Keratinocyte (primary cell): Measurements from ENCODE around the gene EPB41. TPM values are rescaled to one million over a fixed set of nuclear protein-coding genes. Genes with fewer than 3 reads are reported as not detected.
A peak's percentile ranks its signal among the peaks of the same experiment; 100 is the strongest.

Source experiments
- DNase-seq: peaks from one replicate; pipeline ENCODE4 v3.0.0-alpha.2; 2011; ENCODE audit warnings: low read depth, missing footprints, low spot score
- FAIRE-seq: peaks from 2 replicates; lab custom pipeline; 2011; peaks lifted over from hg19 to GRCh38; lab: Jason Lieb, UNC
- H2AFZ ChIP-seq: 2 replicates; pipeline ENCODE4 v1.6.0; 2012; ENCODE audit warnings: low read length, control low read depth, inconsistent platforms; ENCODE audit not compliant: control insufficient read depth
- H3K27ac ChIP-seq: 2 replicates; pipeline ENCODE4 v1.5.1; 2011; ENCODE audit warnings: low read length; ENCODE audit not compliant: control insufficient read depth, insufficient read depth
- H3K27me3 ChIP-seq: 3 replicates; pipeline ENCODE4 v1.6.0; 2011; ENCODE audit warnings: low read length; ENCODE audit not compliant: control insufficient read depth, insufficient read depth; ENCODE audit errors: extremely low read depth
- H3K36me3 ChIP-seq, 2 experiments: 2 replicates in 1 of 2; 3 replicates in 1 of 2; pipeline ENCODE4 v1.5.1; 2011; ENCODE audit warnings: low read length in 2 of 2, mild to moderate bottlenecking in 1 of 2; ENCODE audit not compliant: control insufficient read depth in 2 of 2, insufficient read depth in 2 of 2; ENCODE audit errors: extremely low read depth in 1 of 2
- H3K4me1 ChIP-seq: 3 replicates; pipeline ENCODE4 v1.5.1; 2011; ENCODE audit warnings: low read length; ENCODE audit not compliant: control insufficient read depth, insufficient read depth; ENCODE audit errors: extremely low read depth
- H3K4me2 ChIP-seq: 3 replicates; pipeline ENCODE4 v1.6.0; 2011; ENCODE audit warnings: low read depth, low read length; ENCODE audit not compliant: control insufficient read depth, insufficient read depth; ENCODE audit errors: extremely low read depth
- H3K4me3 ChIP-seq, 3 experiments: fragments of 200-600 bp in 1 of 3; sonication (generic) in 1 of 3; 2 replicates in 2 of 3; 3 replicates in 1 of 3; pipeline ENCODE4 v1.5.1; 2011 to 2016; ENCODE audit warnings: low read length in 3 of 3, mild to moderate bottlenecking in 3 of 3, control low read depth in 2 of 3, inconsistent platforms in 1 of 3, low read depth in 1 of 3, mixed read lengths in 1 of 3, mixed run types in 1 of 3, moderate library complexity in 1 of 3; ENCODE audit not compliant: control insufficient read depth in 2 of 3, insufficient read depth in 2 of 3; ENCODE audit errors: extremely low read depth in 1 of 3
- H3K79me2 ChIP-seq: 2 replicates; pipeline ENCODE4 v1.6.0; 2012; ENCODE audit warnings: low read length; ENCODE audit not compliant: control insufficient read depth, insufficient read depth
- H3K9ac ChIP-seq: 3 replicates; pipeline ENCODE4 v1.6.0; 2011; ENCODE audit warnings: low read length; ENCODE audit not compliant: control insufficient read depth, insufficient read depth; ENCODE audit errors: extremely low read depth
- H3K9me1 ChIP-seq: 3 replicates; pipeline ENCODE4 v1.6.0; 2011; ENCODE audit warnings: low read length; ENCODE audit not compliant: control insufficient read depth, insufficient read depth; ENCODE audit errors: extremely low read depth
- H3K9me3 ChIP-seq: 2 replicates; pipeline ENCODE4 v1.5.1; 2012; ENCODE audit warnings: low read depth, low read length; ENCODE audit not compliant: control insufficient read depth
- H4K20me1 ChIP-seq: 3 replicates; pipeline ENCODE4 v1.6.0; 2011; ENCODE audit warnings: low read length; ENCODE audit not compliant: control insufficient read depth, insufficient read depth; ENCODE audit errors: extremely low read depth
- EZH2 ChIP-seq: IDR thresholded peaks from one replicate; pipeline ENCODE4 v1.6.1; 2012; ENCODE audit warnings: inconsistent platforms, mild to moderate bottlenecking, low read length, moderate library complexity
- dilution Hi-C: fragments of 300-500 bp; cut with MboI; formaldehyde crosslinking; loops from one replicate; pipeline ENCODE4 v1.7.0; 2020; ENCODE audit warnings: low sequenced_read_pairs; ENCODE audit not compliant: extremely low pct_ligation_motif_present
- polyA plus RNA-seq, 5 experiments: library from polyadenylated mRNA; depleted of rRNA in 3 of 5; stranded (reverse) in 3 of 5; stranded (forward) in 1 of 5; unstranded in 1 of 5; fragments of >200 nt; gene quantifications; 1 replicate in 1 of 5; 2 replicates in 3 of 5; 3 replicates in 1 of 5; pipeline versions ENCODE4 v1.2.1 to v1.2.3, GENCODE V29; 2011 to 2012; ENCODE audit warnings: missing spikeins in 2 of 5, low read depth in 1 of 5, low replicate concordance in 1 of 5
- TF ChIP-seq, protein P1 (sequence below), 3 experiments: IDR thresholded peaks in 1 of 3; conservative IDR thresholded peaks in 1 of 3; optimal IDR thresholded peaks in 1 of 3; 2 replicates in 2 of 3; 3 replicates in 1 of 3; pipeline versions ENCODE3 to v1.5.1; 2011; ENCODE audit warnings: low read length in 3 of 3, mild to moderate bottlenecking in 3 of 3, moderate library complexity in 2 of 3, control low read depth in 1 of 3, inconsistent platforms in 1 of 3; ENCODE audit not compliant: insufficient read depth in 2 of 3; ENCODE audit errors: extremely low read depth in 1 of 3

EPB41 gene
- polyA plus RNA-seq, 1 donor (not counting 4 experiments of a cell fraction or from before 2014, with no cell fraction given), result 21.1 TPM

DNA sequence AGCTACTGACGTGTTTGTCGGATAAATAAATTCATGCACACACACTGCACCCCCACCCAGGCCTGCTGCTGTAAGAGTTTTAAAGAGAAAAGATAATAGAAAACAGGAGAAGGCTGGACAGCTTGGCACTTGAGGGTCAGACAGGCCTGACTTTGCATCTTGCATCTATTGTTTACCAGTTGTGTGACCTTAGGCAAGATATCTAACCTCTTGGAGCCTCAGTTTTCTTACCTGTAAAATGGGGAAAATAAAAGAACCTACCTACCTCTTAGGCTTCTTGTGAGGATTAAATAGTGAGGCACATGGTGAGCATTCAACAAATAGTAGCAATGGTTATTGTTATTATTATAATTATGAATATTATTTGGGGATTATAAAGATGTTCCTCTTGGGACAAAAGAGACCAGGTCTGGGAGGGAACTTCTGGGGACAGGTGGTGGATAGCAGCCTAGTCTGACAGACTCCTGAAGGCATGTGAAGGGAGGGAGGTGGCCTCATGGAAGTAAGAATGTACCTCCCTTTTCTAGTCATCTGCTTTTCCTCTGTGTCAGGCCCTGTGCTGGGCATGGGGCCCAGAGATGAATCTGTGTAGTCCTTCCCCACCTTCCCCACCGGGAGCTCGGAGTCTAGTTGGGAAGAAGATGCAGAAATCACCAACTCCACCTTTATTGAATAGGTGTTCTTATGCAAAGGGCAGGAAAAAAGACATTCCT lies 18.3 kb upstream of the EPB41 start:
- TF ChIP-seq, protein P1, sequence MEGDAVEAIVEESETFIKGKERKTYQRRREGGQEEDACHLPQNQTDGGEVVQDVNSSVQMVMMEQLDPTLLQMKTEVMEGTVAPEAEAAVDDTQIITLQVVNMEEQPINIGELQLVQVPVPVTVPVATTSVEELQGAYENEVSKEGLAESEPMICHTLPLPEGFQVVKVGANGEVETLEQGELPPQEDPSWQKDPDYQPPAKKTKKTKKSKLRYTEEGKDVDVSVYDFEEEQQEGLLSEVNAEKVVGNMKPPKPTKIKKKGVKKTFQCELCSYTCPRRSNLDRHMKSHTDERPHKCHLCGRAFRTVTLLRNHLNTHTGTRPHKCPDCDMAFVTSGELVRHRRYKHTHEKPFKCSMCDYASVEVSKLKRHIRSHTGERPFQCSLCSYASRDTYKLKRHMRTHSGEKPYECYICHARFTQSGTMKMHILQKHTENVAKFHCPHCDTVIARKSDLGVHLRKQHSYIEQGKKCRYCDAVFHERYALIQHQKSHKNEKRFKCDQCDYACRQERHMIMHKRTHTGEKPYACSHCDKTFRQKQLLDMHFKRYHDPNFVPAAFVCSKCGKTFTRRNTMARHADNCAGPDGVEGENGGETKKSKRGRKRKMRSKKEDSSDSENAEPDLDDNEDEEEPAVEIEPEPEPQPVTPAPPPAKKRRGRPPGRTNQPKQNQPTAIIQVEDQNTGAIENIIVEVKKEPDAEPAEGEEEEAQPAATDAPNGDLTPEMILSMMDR (optimal IDR thresholded peaks at IDR 0.05 in 1 of 3, IDR thresholded peaks at IDR 0.05 in 1 of 3, conservative IDR thresholded peaks at IDR 0.05 in 1 of 3; ENCODE audit: extremely low read depth in 1 of 3, insufficient read depth in 2 of 3, low read length in 3 of 3), result no peak
- TF ChIP-seq EZH2, result no peak
- peaks cover 6 to 10% of the 10 kb centered on the region in 2 experiments for H3K36me3 ChIP-seq
- H4K20me1 ChIP-seq, result no peaks in the 10 kb centered on the region
- no peaks in the 10 kb centered on the region for H3K9me1 ChIP-seq
- FAIRE-seq (peak; percentile 23), DNase-seq (no peak)
- no peaks in the 10 kb centered on the region for H3K9me3 ChIP-seq
- no peak overlapping the region for H3K9ac ChIP-seq
- H2AFZ ChIP-seq, result no peak overlapping the region
- no peak overlapping the region for H3K4me2 ChIP-seq
- H3K27ac ChIP-seq, result no peak overlapping the region
- H3K4me3 ChIP-seq, result no peak overlapping the region
- H3K79me2 ChIP-seq, result peaks cover 3% of the 10 kb centered on the region
- no peaks in the 10 kb centered on the region for H3K4me1 ChIP-seq
- dilution Hi-C loops, result no loop called here
- H3K27me3 ChIP-seq, result no peaks in the 10 kb centered on the region

DNA sequence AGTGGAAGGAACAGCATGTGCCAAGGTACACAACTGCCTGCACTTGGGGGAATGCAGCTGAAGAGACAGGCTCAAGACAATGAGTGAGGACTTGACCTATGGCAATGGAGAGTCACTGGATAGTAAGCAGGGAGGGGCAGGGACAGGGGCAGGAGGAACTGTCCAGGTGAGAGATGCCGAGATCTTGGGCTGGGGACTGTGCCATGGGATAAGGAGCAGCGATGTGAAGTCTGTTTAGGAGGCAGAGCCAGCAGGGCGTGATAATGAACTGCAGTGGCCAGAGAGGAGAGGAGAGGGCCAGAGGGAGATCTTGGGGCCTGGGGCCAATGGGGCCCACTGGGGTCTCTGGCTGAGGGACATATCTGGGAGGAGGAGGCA lies 17.8 kb upstream of the EPB41 start:
- Histone ChIP-seq H2AFZ (no peak overlapping the region), H3K4me1 (no peaks in the 10 kb centered on the region), H3K27ac (no peak overlapping the region), H3K4me3 (no peak overlapping the region), H4K20me1 (no peaks in the 10 kb centered on the region), H3K9me3 (no peaks in the 10 kb centered on the region), H3K36me3 (peaks cover 5 to 10% of the 10 kb centered on the region in 2 experiments), H3K79me2 (peaks cover 3% of the 10 kb centered on the region), H3K4me2 (no peak overlapping the region), H3K9ac (no peak overlapping the region), H3K27me3 (no peaks in the 10 kb centered on the region), H3K9me1 (no peaks in the 10 kb centered on the region)
- DNase-seq (no peak), FAIRE-seq (no peak)
- TF ChIP-seq, protein P1 (optimal IDR thresholded peaks at IDR 0.05 in 1 of 3, IDR thresholded peaks at IDR 0.05 in 1 of 3, conservative IDR thresholded peaks at IDR 0.05 in 1 of 3; ENCODE audit: extremely low read depth in 1 of 3, insufficient read depth in 2 of 3, low read length in 3 of 3), result no peak
- no peak for TF ChIP-seq EZH2
- dilution Hi-C loops, result no loop called here
